ENCODE measurements around the gene ZNRF1. TPM values are rescaled to one million over a fixed set of nuclear protein-coding genes. Genes with fewer than 3 reads are reported as not detected.
A peak's percentile ranks its signal among the peaks of the same experiment; 100 is the strongest.

Gene ZNRF1
- total and polyA plus RNA-seq, 2 of the 13 experiments (the other 11 are each of a cell fraction or from before 2014, with no cell fraction given), result 43.9 to 58.7 TPM

DNA sequence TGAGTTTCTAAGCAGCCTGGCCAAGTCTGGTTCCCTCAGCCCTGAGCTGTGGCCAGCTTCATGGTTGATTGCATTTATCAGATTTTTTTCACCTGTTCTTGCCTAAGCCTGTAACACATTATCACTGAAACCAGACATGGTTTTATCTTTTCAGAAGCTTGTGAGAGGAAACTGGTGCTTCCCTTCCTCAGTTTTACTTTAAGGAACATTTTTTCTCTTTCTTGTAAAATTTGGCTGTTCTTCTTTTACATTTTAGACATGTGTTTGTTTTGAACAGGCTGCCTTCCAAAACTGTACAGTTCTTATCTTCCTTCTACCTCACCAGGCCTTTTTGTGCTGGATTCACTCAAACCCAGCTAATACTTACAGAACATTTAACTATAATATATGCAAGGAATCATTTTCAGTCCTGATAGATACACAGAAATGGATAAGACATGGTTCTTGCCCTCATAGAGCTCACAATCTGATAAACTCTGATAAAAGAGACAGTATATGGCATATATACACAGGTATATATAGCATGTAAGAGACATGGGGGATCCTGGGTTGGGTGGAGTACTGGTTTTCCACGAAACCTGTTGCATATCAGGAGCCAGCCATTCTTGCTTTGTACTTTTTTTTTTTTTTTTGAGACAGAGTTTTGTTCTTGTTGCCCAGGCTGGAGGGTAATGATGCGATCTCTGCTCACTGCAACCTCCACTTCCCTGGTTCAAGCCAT lies 44.5 kb downstream of the ZNRF1 start:
- TF ChIP-seq NFE2L1 (CRISPR knock-in tag; IDR thresholded peaks at IDR 0.05; ENCODE audit: borderline replicate concordance) (no peak), GATAD1 (CRISPR knock-in tag; IDR thresholded peaks at IDR 0.05) (no peak)
- 91% methylated on average over 2 of the region's 2 CpGs for WGBS (ENCODE audit: low lambda C conversion rate)
- DNase-seq (ENCODE audit: low spot score) (no peak), FAIRE-seq (no peak), ATAC-seq (no peak)
- Histone ChIP-seq H3K4me2 (ENCODE audit: low read depth, low read length) (no peak overlapping the region), H2AFZ (ENCODE audit: low read length) (no peak overlapping the region), H3K27me3 (ENCODE audit: control insufficient read depth in 1 of 2, insufficient read depth in 2 of 2, low read length in 2 of 2) (no peaks in the 10 kb centered on the region), H3K9ac (ENCODE audit: insufficient read depth, low read depth, low read length) (no peak overlapping the region), H3K27ac (ENCODE audit: extremely low read length, insufficient read depth, low read length) (no peak overlapping the region), H3K4me1 (ENCODE audit: insufficient read depth, low read length) (peaks cover 29% of the 10 kb centered on the region), H3K36me3 (replicated peaks in 1 of 2; ENCODE audit: control insufficient read depth in 1 of 2, insufficient read depth in 2 of 2, low read length in 2 of 2) (peaks cover under 1 to 6% of the 10 kb centered on the region in 2 experiments; a peak in 4 of 5 replicates), H3K79me2 (ENCODE audit: insufficient read depth, low read length) (peaks cover 89% of the 10 kb centered on the region), H3K9me3 (ENCODE audit: low read length) (peaks cover 2% of the 10 kb centered on the region; the same call in 1 of the 2 replicates), H3K4me3 (replicated peaks in 1 of 3; ENCODE audit: insufficient read depth in 1 of 3, low read depth in 2 of 3, low read length in 3 of 3) (no peak overlapping the region), H4K20me1 (ENCODE audit: insufficient read depth, low read length) (peaks cover 38% of the 10 kb centered on the region)
- intact Hi-C loops (cut with micrococcal nuclease; ENCODE audit: unreplicated experiment) (no loop called here), in situ Hi-C loops (cut with HindIII; ENCODE audit: extremely low pct_ligation_motif_present, low pct_unique_long_range_greater_than_20kb) (no loop called here)
- ChIA-PET POLR2A (interaction anchor here (0.6 kb wide), 1 partner anchor 13 kb away, joined by 3 read pairs; no protein-coding TSS in a partner anchor), CTCF (ENCODE audit: low intra/inter-chr PET ratio, low total read pairs) (no interaction called here)
- BruUV-seq (replicated peaks), result no TSS peak

DNA sequence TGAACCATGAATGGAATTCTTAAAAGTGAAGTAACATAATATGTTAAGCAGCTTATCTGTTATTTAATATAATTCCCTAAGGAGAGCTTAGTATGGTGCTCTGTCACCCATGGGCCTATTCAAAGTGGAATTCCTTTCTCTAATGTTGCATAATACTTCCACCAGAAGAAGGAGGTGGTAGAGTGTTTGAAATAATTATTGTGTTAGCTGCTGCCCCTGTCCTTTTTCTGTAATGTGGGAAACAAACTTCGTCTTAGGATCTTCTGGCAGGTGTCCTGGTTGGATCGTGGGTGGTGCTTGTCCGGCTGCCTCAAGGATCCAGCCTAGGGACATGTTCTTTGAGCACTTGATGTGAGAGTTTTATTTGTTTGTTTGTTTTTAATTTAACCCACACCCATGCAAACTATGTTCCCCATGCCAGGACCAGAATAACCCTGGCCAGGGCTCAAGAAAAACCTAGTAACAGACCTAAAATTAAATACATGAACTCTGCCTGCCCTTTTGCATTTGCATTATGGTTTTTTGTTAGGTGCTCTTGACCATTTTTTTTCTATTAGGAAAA lies 46.1 kb downstream of the ZNRF1 start:
- Histone ChIP-seq H4K20me1 (ENCODE audit: insufficient read depth, low read length) (peaks cover 31% of the 10 kb centered on the region), H3K9ac (ENCODE audit: insufficient read depth, low read depth, low read length) (no peak overlapping the region), H3K27ac (ENCODE audit: extremely low read length, insufficient read depth, low read length) (no peak overlapping the region), H3K4me3 (replicated peaks in 1 of 3; ENCODE audit: insufficient read depth in 1 of 3, low read depth in 2 of 3, low read length in 3 of 3) (no peak overlapping the region), H3K79me2 (ENCODE audit: insufficient read depth, low read length) (peaks cover 90% of the 10 kb centered on the region), H3K27me3 (ENCODE audit: control insufficient read depth in 1 of 2, insufficient read depth in 2 of 2, low read length in 2 of 2) (no peaks in the 10 kb centered on the region), H3K4me1 (ENCODE audit: insufficient read depth, low read length) (peaks cover 29% of the 10 kb centered on the region), H3K4me2 (ENCODE audit: low read depth, low read length) (no peak overlapping the region), H2AFZ (ENCODE audit: low read length) (no peak overlapping the region), H3K9me3 (ENCODE audit: low read length) (no peaks in the 10 kb centered on the region), H3K36me3 (replicated peaks in 1 of 2; ENCODE audit: control insufficient read depth in 1 of 2, insufficient read depth in 2 of 2, low read length in 2 of 2) (no peaks in the 10 kb centered on the region)
- CTCF ChIA-PET (ENCODE audit: low intra/inter-chr PET ratio, low total read pairs), result no interaction called here
- in situ Hi-C loops (cut with HindIII; ENCODE audit: extremely low pct_ligation_motif_present, low pct_unique_long_range_greater_than_20kb) (no loop called here), intact Hi-C loops (cut with micrococcal nuclease; ENCODE audit: unreplicated experiment) (no loop called here)
- FAIRE-seq (no peak), ATAC-seq (no peak), DNase-seq (ENCODE audit: low spot score) (no peak)
- 95% methylated on average over 3 of the region's 3 CpGs for WGBS (ENCODE audit: low lambda C conversion rate)
- peak; percentile 77; the same call in 1 of the 2 replicates for TF ChIP-seq CEBPB (IDR thresholded peaks at IDR 0.05; ENCODE audit: borderline replicate concordance, low read depth, low read length)
- peak; percentile 43 for TF ChIP-seq CEBPG (CRISPR knock-in tag; IDR thresholded peaks at IDR 0.05)
- no peak for TF ChIP-seq ARHGAP35 (CRISPR knock-in tag; IDR thresholded peaks at IDR 0.05; ENCODE audit: borderline replicate concordance)
- BruUV-seq (replicated peaks), result no TSS peak
- POLR2A ChIA-PET, result interaction anchor here (1.7 kb wide), 1 partner anchor 53 kb away, joined by 7 read pairs; no protein-coding TSS in a partner anchor

All from HepG2 (cell line).